Measurements from ENCODE around the gene GRAMD1A.
A peak's percentile ranks its signal among the peaks of the same experiment; 100 is the strongest.
"Not testable (repeated sequence)": the region's sequence is repeated elsewhere in the genome, so short reads cannot be mapped to it uniquely, and the experiment has no call there.

The GRAMD1A gene

GRCh38 chr19:34979819-34980640 is 20.1 kb upstream of the GRAMD1A start:
- no peak for DNase-seq

- DNase-seq: no peak
Measured at GRCh38 chr19:34982275-34982674, 17.8 kb upstream of the GRAMD1A start.

GRCh38 chr19:34983786-34984185 is 16.3 kb upstream of the GRAMD1A start:
- no peak for DNase-seq

- no peak for DNase-seq
Measured at GRCh38 chr19:34984287-34984686, 15.8 kb upstream of the GRAMD1A start.

- DNase-seq: peak; percentile 12
Measured at GRCh38 chr19:34985249-34986022, 14.7 kb upstream of the GRAMD1A start.

GRCh38 chr19:34988119-34988518 is 12.0 kb upstream of the GRAMD1A start:
- no peak for DNase-seq

GRCh38 chr19:34989298-34989697 is 10.8 kb upstream of the GRAMD1A start:
- DNase-seq: no peak

- DNase-seq: no peak
Measured at GRCh38 chr19:34990578-34991192, 9.4 kb upstream of the GRAMD1A start.

GRCh38 chr19:34991542-34992333 is 8.4 kb upstream of the GRAMD1A start:
- no peak for DNase-seq

- not testable (repeated sequence) for DNase-seq
Measured at GRCh38 chr19:34992582-34992981, 7.5 kb upstream of the GRAMD1A start.

- DNase-seq: no peak
Measured at GRCh38 chr19:34994286-34994642, 5.9 kb upstream of the GRAMD1A start.

GRCh38 chr19:34994643-34995541 is 5.2 kb upstream of the GRAMD1A start:
- DNase-seq: no peak

- no peak for DNase-seq
Measured at GRCh38 chr19:34995551-34995950, 4.6 kb upstream of the GRAMD1A start.

GRCh38 chr19:34997071-34997617 is 3.0 kb upstream of the GRAMD1A start:
- no peak for DNase-seq

- not testable (repeated sequence) for DNase-seq
Measured at GRCh38 chr19:34998224-34998623, 1.9 kb upstream of the GRAMD1A start.

- DNase-seq: no peak
Measured at GRCh38 chr19:34998777-34999497, 1.2 kb upstream of the GRAMD1A start.

- no peak for DNase-seq
Measured at GRCh38 chr19:35000338-35000646, 169 bp downstream of the GRAMD1A start.

GRCh38 chr19:35000647-35001501 is 751 bp downstream of the GRAMD1A start:
- peak; percentile 19 for DNase-seq

- no peak for DNase-seq
Measured at GRCh38 chr19:35002037-35002535, 2.0 kb downstream of the GRAMD1A start.

All from fibroblast of skin of scalp (primary cell).